GM21737 (cell line): ENCODE data around the gene BAIAP2.

Experiments
- ATAC-seq: cut with Tn5 transposase; IDR thresholded peaks from one replicate; pipeline ENCODE4 v1.9.1; 2021; ENCODE audit warnings: mild to moderate bottlenecking, moderate library complexity; ENCODE audit not compliant: unreplicated experiment

Gene BAIAP2

GRCh38 chr17:81050645-81051625 is 16.0 kb downstream of the BAIAP2 start:
- ATAC-seq = no peak

- ATAC-seq = no peak
These were observed 17.4 kb downstream of the BAIAP2 start for GRCh38 chr17:81052199-81052997.

GRCh38 chr17:81053041-81053970 is 18.4 kb downstream of the BAIAP2 start:
- ATAC-seq = no peak

- ATAC-seq = no peak
These were observed 19.4 kb downstream of the BAIAP2 start for GRCh38 chr17:81054308-81054707.

- no peak for ATAC-seq
These were observed 20.0 kb downstream of the BAIAP2 start for GRCh38 chr17:81054881-81055370.

DNA sequence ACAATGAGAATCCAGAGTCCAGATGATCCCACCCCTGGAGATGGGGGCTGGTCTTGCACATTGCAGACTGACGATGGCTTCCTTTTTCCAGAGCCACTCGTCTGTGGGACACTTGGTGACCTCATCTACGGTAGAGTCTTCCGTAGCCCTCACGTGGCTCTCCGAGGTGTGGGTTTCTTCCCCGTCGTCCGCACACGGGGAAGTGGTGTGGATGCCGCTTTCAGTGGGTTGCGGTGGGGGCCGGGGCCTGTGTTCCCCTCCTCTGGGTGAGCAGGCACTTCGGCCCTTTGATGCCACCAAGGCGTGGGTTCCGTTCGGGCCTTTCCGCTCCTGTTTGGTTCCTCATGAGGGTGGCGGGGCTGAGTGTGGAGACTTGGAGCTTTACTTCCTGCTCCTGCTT is 21.4 kb downstream of the BAIAP2 start:
- ATAC-seq = no peak

GRCh38 chr17:81057079-81057730 is 22.3 kb downstream of the BAIAP2 start:
- ATAC-seq = no peak

- no peak for ATAC-seq
These were observed 22.8 kb downstream of the BAIAP2 start for GRCh38 chr17:81057777-81058176.

DNA sequence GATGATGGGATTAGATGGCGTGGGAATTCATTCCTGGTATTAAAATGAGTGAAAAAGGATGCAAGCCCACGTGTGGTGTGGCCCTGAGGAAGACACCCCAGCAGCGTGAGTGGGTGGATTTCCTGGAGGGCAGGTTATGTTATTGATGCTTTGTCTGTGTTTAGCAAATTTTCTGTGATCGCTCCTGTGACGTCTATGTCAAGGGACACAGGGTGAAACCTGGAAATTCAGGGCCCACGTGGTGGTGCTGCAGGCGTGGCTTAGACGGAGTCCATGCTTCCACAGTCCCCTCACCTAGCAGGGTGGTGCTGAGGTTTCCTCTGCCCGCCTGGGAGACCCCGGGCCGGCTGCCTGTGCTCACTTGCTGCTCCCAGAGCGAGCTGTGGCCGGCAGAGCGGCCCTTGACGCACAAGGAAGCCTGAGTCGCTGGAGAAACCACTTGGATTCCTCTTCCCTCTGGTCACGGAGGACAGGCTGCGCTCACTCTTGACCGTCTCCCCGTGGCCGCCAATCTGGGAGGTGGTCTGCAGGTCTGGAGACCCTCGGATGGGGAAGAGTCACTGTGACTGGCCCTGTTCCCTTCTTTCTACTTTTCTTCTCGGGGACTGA is 23.4 kb downstream of the BAIAP2 start:
- no peak for ATAC-seq

GRCh38 chr17:81059026-81059425 is 24.1 kb downstream of the BAIAP2 start:
- no peak for ATAC-seq

GRCh38 chr17:81060416-81060815 is 25.5 kb downstream of the BAIAP2 start:
- no peak for ATAC-seq

DNA sequence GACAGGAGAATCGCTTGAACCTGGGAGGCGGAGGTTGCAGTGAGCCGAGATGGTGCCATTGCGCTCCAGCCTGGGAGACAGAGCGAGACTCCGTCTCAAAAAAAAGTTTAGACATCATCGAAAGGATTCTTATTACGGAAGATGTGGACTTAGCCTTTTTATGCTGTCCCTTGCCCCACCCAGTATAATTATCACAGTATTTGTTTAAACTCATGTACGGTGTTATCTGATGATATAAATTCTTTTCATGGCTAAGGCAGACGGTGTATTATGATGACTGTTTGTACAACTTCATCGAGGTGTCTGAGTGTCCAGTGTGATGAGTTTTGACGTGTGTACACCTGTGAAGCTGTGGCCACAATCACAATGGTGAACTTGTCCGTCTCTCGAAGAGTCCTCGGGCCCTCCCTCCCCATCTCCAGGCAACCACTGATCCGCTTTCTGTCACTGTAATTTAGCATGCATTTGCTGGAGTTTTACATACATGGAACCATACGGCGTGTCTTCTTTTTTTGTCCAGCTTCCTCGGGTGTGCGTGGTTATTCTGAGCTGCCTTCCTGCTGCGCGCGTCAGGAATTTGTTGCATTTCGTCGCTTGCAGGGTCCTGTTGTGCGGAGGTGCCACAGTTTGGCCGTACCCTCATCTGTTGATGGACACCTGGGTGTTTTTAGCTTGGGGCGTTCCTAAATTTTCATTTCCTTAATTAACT is 26.2 kb downstream of the BAIAP2 start:
- no peak for ATAC-seq

- no peak for ATAC-seq
These were observed 27.2 kb downstream of the BAIAP2 start for GRCh38 chr17:81062014-81062780.

DNA sequence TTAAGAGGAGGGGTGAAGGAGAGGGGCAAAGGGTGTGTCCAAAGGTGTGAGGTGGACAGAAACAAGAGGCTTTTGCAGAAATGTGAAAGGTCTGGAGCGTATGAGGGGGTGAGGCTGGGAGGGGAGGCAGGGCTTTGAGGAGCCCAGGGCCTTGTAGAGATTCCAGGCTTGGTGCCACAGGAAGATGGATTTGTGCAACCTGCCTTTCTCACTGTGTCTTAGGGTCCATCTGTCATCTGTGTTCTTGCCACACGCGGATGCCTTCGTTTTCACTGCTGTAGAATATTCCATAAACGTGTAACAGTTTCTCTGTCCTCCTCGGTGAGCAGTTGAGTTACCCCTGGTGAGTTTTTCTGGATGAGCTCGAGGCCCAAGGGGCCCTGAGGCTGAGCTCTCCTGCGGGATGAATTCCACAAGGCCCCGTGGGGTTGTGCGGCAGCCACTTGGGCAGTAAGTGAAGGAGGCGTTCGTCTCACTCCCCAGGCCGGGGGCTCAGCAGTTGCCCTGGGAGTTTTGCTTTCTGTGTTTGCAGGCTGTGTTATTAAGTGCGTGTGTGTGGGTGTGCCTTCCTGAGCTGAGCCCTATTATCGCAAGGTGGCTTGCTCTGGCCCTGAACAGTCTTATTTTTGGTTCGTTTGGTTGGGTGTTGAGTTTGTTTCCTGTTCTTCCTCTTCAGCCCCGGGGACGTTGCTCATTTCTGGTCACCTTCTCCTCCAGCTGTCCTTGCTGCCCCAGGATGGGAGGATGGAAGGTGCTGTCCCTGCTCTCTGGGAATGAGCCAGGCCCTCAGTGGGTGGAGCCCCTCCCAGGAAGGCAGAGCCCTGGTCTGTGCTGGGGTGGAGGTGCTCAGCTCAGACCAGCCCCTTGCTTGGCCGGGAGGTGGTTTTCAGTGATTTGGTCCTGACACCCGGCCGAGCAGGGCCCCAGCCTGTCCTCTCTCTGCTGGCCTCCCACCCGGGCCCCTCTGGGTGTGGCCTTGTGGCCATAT is 28.4 kb downstream of the BAIAP2 start:
- ATAC-seq = no peak

- ATAC-seq = no peak
These were observed 29.9 kb downstream of the BAIAP2 start for GRCh38 chr17:81064678-81065475.

GRCh38 chr17:81065500-81065899 is 30.5 kb downstream of the BAIAP2 start:
- no peak for ATAC-seq
